GM12878 (cell line): ENCODE data around the gene COMMD3.

ENCODE experiments used
- CTCF ChIP-seq, 3 experiments: IDR thresholded peaks in 2 of 3; conservative IDR thresholded peaks in 1 of 3; 2 replicates each; pipeline ENCODE4 v1.5.1; 2011; ENCODE audit warnings: low read depth in 3 of 3, low read length in 3 of 3, mild to moderate bottlenecking in 3 of 3, control low read depth in 2 of 3, moderate library complexity in 2 of 3, inconsistent platforms in 1 of 3, mixed read lengths in 1 of 3; ENCODE audit not compliant: control insufficient read depth in 2 of 3, insufficient read depth in 1 of 3; ENCODE audit errors: extremely low read depth in 1 of 3
- KDM1A ChIP-seq: fragments of 200-600 bp; sonication (generic); IDR thresholded peaks from 2 replicates; pipeline ENCODE4 v1.6.1; 2016; ENCODE audit warnings: borderline replicate concordance
- POLR2A ChIP-seq: IDR thresholded peaks from 2 replicates; pipeline ENCODE4 v1.6.1; 2011; ENCODE audit warnings: low read depth, mild to moderate bottlenecking, low read length
- RCOR1 ChIP-seq: conservative IDR thresholded peaks from 2 replicates; pipeline ENCODE4 v1.6.1; 2012; ENCODE audit warnings: low read depth, low read length, improper control_type of control experiment
- SIN3A ChIP-seq: IDR thresholded peaks from 2 replicates; pipeline ENCODE4 v1.6.1; 2012; ENCODE audit warnings: low read depth, low read length, improper control_type of control experiment
- TF ChIP-seq, protein P1 (sequence below): IDR thresholded peaks from 2 replicates; pipeline ENCODE4 v1.6.1; 2011; ENCODE audit warnings: low read depth, low read length, improper control_type of control experiment, borderline replicate concordance

- no peak for TF ChIP-seq CTCF (IDR thresholded peaks at IDR 0.05 in 2 of 3, conservative IDR thresholded peaks at IDR 0.05 in 1 of 3; ENCODE audit: control insufficient read depth in 2 of 3, extremely low read depth in 1 of 3, insufficient read depth in 1 of 3, low read depth in 3 of 3, low read length in 3 of 3)
- no peak for TF ChIP-seq SIN3A
- no peak for TF ChIP-seq RCOR1
- no peak for TF ChIP-seq POLR2A
- TF ChIP-seq, protein P1, sequence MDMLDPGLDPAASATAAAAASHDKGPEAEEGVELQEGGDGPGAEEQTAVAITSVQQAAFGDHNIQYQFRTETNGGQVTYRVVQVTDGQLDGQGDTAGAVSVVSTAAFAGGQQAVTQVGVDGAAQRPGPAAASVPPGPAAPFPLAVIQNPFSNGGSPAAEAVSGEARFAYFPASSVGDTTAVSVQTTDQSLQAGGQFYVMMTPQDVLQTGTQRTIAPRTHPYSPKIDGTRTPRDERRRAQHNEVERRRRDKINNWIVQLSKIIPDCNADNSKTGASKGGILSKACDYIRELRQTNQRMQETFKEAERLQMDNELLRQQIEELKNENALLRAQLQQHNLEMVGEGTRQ: no peak
- TF ChIP-seq KDM1A: no peak
Observed at GRCh38 chr10:22351131-22351703, 35.0 kb downstream of the COMMD3 start.
